Neuronal stem cell (in vitro differentiated cells): ENCODE results near the gene ZNF146. TPM values are rescaled to one million over a fixed set of nuclear protein-coding genes. Genes with fewer than 3 reads are reported as not detected.
A peak's percentile ranks its signal among the peaks of the same experiment; 100 is the strongest.
"Not testable (repeated sequence)": the region's sequence is repeated elsewhere in the genome, so short reads cannot be mapped to it uniquely, and the experiment has no call there.

ENCODE experiments used
- DNase-seq: peaks from one replicate; pipeline ENCODE4 v3.0.0-alpha.2; 2013; ENCODE audit warnings: low spot score
- H2AFZ ChIP-seq: one replicate; pipeline ENCODE4 v1.6.1; 2013; ENCODE audit warnings: mild to moderate bottlenecking, low read length, inconsistent platforms
- H2AK5ac ChIP-seq: 2 replicates; pipeline ENCODE4 v1.6.1; 2013; ENCODE audit warnings: low read depth, mild to moderate bottlenecking, inconsistent platforms, low read length, moderate library complexity, mixed read lengths
- H2BK120ac ChIP-seq: 2 replicates; pipeline ENCODE4 v1.6.1; 2013; ENCODE audit warnings: low read depth, mild to moderate bottlenecking, inconsistent platforms, low read length, moderate library complexity, mixed read lengths
- H2BK12ac ChIP-seq: one replicate; pipeline ENCODE4 v1.6.1; 2013; ENCODE audit warnings: low read length, inconsistent platforms
- H2BK15ac ChIP-seq: 2 replicates; pipeline ENCODE4 v1.6.1; 2013; ENCODE audit warnings: mild to moderate bottlenecking, low read length, inconsistent platforms, mixed read lengths
- H2BK5ac ChIP-seq: one replicate; pipeline ENCODE4 v1.6.1; 2013; ENCODE audit warnings: inconsistent platforms, mild to moderate bottlenecking, low read length, moderate library complexity
- H3K14ac ChIP-seq: one replicate; pipeline ENCODE4 v1.6.1; 2013; ENCODE audit warnings: low read length, inconsistent platforms
- H3K18ac ChIP-seq: 2 replicates; pipeline ENCODE4 v1.6.1; 2013; ENCODE audit warnings: low read length, inconsistent platforms
- H3K23ac ChIP-seq: 2 replicates; pipeline ENCODE4 v1.6.1; 2013; ENCODE audit warnings: low read depth, mild to moderate bottlenecking, mixed read lengths, low read length, inconsistent platforms; ENCODE audit not compliant: poor library complexity
- H3K27ac ChIP-seq: replicated peaks from 3 replicates; pipeline ENCODE4 v1.5.1; 2013; ENCODE audit warnings: low read length, inconsistent platforms
- H3K27me3 ChIP-seq, 3 experiments: 2 replicates each; pipeline ENCODE4 v1.6.1; 2013; ENCODE audit warnings: low read length in 3 of 3, mild to moderate bottlenecking in 2 of 3, inconsistent platforms in 1 of 3, low read depth in 1 of 3, mixed read lengths in 1 of 3, moderate library complexity in 1 of 3; ENCODE audit not compliant: control insufficient read depth in 3 of 3, insufficient read depth in 3 of 3
- H3K36me3 ChIP-seq, 2 donors: replicated peaks in 1 of 2; 2 replicates each; pipeline ENCODE4 v1.6.1; 2013; ENCODE audit warnings: low read length in 2 of 2; ENCODE audit not compliant: control insufficient read depth in 2 of 2, insufficient read depth in 2 of 2
- H3K4ac ChIP-seq: 2 replicates; pipeline ENCODE4 v1.6.1; 2013; ENCODE audit warnings: inconsistent platforms, mild to moderate bottlenecking, low read length, moderate library complexity
- H3K4me1 ChIP-seq, 2 donors: 1 replicate in 1 of 2; 2 replicates in 1 of 2; pipeline ENCODE4 v1.6.1; 2013; ENCODE audit warnings: low read length in 2 of 2, low read depth in 1 of 2; ENCODE audit not compliant: control insufficient read depth in 2 of 2, insufficient read depth in 1 of 2
- H3K4me2 ChIP-seq: one replicate; pipeline ENCODE4 v1.6.1; 2013; ENCODE audit warnings: mild to moderate bottlenecking, low read length, inconsistent platforms; ENCODE audit not compliant: insufficient read depth, poor library complexity, severe bottlenecking
- H3K4me3 ChIP-seq, 2 donors: 2 replicates each; pipeline ENCODE4 v1.5.1; 2013; ENCODE audit warnings: low read length in 2 of 2, mild to moderate bottlenecking in 2 of 2, inconsistent platforms in 1 of 2, moderate library complexity in 1 of 2
- H3K79me1 ChIP-seq: one replicate; pipeline ENCODE4 v1.6.1; 2013; ENCODE audit warnings: low read depth, mild to moderate bottlenecking, inconsistent platforms, low read length, moderate library complexity
- H3K9ac ChIP-seq: one replicate; pipeline ENCODE4 v1.6.1; 2013; ENCODE audit warnings: mild to moderate bottlenecking, low read depth, low read length, inconsistent platforms; ENCODE audit not compliant: poor library complexity
- H3K9me3 ChIP-seq, 2 donors: replicated peaks in 1 of 2; 2 replicates each; pipeline versions ENCODE3 to v1.6.1; 2013; ENCODE audit warnings: low read length in 2 of 2, mild to moderate bottlenecking in 2 of 2, inconsistent platforms in 1 of 2, low read depth in 1 of 2, mixed read lengths in 1 of 2, moderate library complexity in 1 of 2; ENCODE audit not compliant: control insufficient read depth in 2 of 2, insufficient read depth in 1 of 2
- H4K8ac ChIP-seq: one replicate; pipeline ENCODE4 v1.6.1; 2013; ENCODE audit warnings: low read depth, mild to moderate bottlenecking, inconsistent platforms, low read length, moderate library complexity
- H4K91ac ChIP-seq: one replicate; pipeline ENCODE4 v1.6.1; 2013; ENCODE audit warnings: low read length, low read depth, mild to moderate bottlenecking, inconsistent platforms; ENCODE audit not compliant: poor library complexity
- WGBS, 2 donors: extraction: QIAGEN DNeasy Blood & Tissue Kit; methylation state at CpG; one replicate each; pipeline ENCODE4 v1.1.7; 2013; ENCODE audit warnings: missing lambda C conversion rate in 2 of 2, mixed read lengths in 1 of 2; ENCODE audit not compliant: insufficient read length in 2 of 2, insufficient replicate concordance in 1 of 2; ENCODE audit errors: extremely low coverage in 2 of 2; 5-methylcytosine and 5-hydroxymethylcytosine counted together
- polyA plus RNA-seq, 2 experiments: library from polyadenylated mRNA; stranded (reverse); fragments of 200-250 nt; gene quantifications; one replicate each; pipeline ENCODE4 v1.2.3, GENCODE V29; 2013

Gene ZNF146
- 71.1 TPM for polyA plus RNA-seq (2013, experiment 1 of 2)
- 72.3 TPM for polyA plus RNA-seq (2013, experiment 2 of 2)

- Histone ChIP-seq H3K4me3 (peak within 1 kb of the TSS; percentile 80 to 92), H2BK5ac (peak within 1 kb of the TSS; percentile 98), H4K91ac (peak within 1 kb of the TSS; percentile 47), H2AFZ (peak within 1 kb of the TSS; percentile 94), H3K4ac (peak within 1 kb of the TSS; percentile 32), H4K8ac (peak within 1 kb of the TSS; percentile 88), H2AK5ac (peak within 1 kb of the TSS; percentile 9), H2BK15ac (peak within 1 kb of the TSS; percentile 66), H3K27me3 (no peaks in the 10 kb centered on the region), H3K27ac (peak within 1 kb of the TSS; percentile 81), H3K4me1 (peaks cover 5 to 6% of the 10 kb centered on the region in 2 donors), H3K36me3 (peaks cover 3 to 33% of the 10 kb centered on the region in 2 donors), H3K4me2 (peak within 1 kb of the TSS; percentile 79), H3K9me3 (peaks cover 0 to 33% of the 10 kb centered on the region in 2 donors), H3K18ac (peak within 1 kb of the TSS; percentile 99), H3K23ac (peak within 1 kb of the TSS; percentile 95), H3K79me1 (peaks cover 5% of the 10 kb centered on the region), H2BK12ac (peak within 1 kb of the TSS; percentile 94), H3K14ac (peak within 1 kb of the TSS; percentile 99), H2BK120ac (no peak within 1 kb of the TSS), H3K9ac (peak within 1 kb of the TSS; percentile 98)
- DNase-seq: peak; percentile 98
- WGBS, 2 donors: no CpG with 5 or more reads among the region's 73 CpGs
Measured at GRCh38 chr19:36214386-36215275, at the start of gene ZNF146, which contains the start of gene ZNF565. TSS of gene ZNF146 (plus strand) at chr19:36215106. CDS start at chr19:36236441, 21,335 bp downstream. TSS of gene ZNF565 (minus strand) at chr19:36214665. CDS start at chr19:36201985, 12,680 bp downstream.

- peak overlapping the region; percentile 36 for H3K27ac ChIP-seq
- H3K9ac ChIP-seq: no peak overlapping the region
- H3K4me2 ChIP-seq: no peak overlapping the region
- no peak overlapping the region for H2AK5ac ChIP-seq
- no peak overlapping the region for H3K18ac ChIP-seq
- no peak overlapping the region for H3K14ac ChIP-seq
- H3K36me3 ChIP-seq: no peaks in the 10 kb centered on the region
- no peak overlapping the region for H2BK5ac ChIP-seq
- H4K8ac ChIP-seq: no peak overlapping the region
- H3K9me3 ChIP-seq: no peaks in the 10 kb centered on the region
- H3K27me3 ChIP-seq: no peaks in the 10 kb centered on the region
- DNase-seq: no peak
- no CpG with 5 or more reads among the region's 9 CpGs for WGBS, 2 donors
- H2BK120ac ChIP-seq: no peak overlapping the region
- no peak overlapping the region for H2BK12ac ChIP-seq
- no peak overlapping the region for H3K4ac ChIP-seq
- no peak overlapping the region for H2BK15ac ChIP-seq
- no peak overlapping the region for H2AFZ ChIP-seq
- peaks cover 0 to 2% of the 10 kb centered on the region in 2 donors for H3K4me1 ChIP-seq
- no peak overlapping the region for H3K4me3 ChIP-seq
- no peaks in the 10 kb centered on the region for H3K79me1 ChIP-seq
- H3K23ac ChIP-seq: no peak overlapping the region
- no peak overlapping the region for H4K91ac ChIP-seq
Measured at GRCh38 chr19:36169084-36169760, 45.7 kb upstream of the ZNF146 start.

- H3K4me1 ChIP-seq: peaks cover 0 to 2% of the 10 kb centered on the region in 2 donors
- no CpG with 5 or more reads among the region's 5 CpGs for WGBS, 2 donors
- H3K4me3 ChIP-seq: no peak overlapping the region
- no peak overlapping the region for H2AK5ac ChIP-seq
- no peak overlapping the region for H4K8ac ChIP-seq
- H3K9ac ChIP-seq: no peak overlapping the region
- no peak overlapping the region for H2BK15ac ChIP-seq
- no peaks in the 10 kb centered on the region for H3K79me1 ChIP-seq
- H2AFZ ChIP-seq: no peak overlapping the region
- no peak overlapping the region for H3K4ac ChIP-seq
- H2BK120ac ChIP-seq: no peak overlapping the region
- no peaks in the 10 kb centered on the region for H3K9me3 ChIP-seq
- no peak overlapping the region for H3K18ac ChIP-seq
- DNase-seq: no peak
- no peak overlapping the region for H2BK5ac ChIP-seq
- H3K14ac ChIP-seq: no peak overlapping the region
- H3K27me3 ChIP-seq: no peaks in the 10 kb centered on the region
- H3K36me3 ChIP-seq: no peaks in the 10 kb centered on the region
- H3K27ac ChIP-seq: no peak overlapping the region
- H2BK12ac ChIP-seq: no peak overlapping the region
- H3K23ac ChIP-seq: no peak overlapping the region
- no peak overlapping the region for H4K91ac ChIP-seq
- no peak overlapping the region for H3K4me2 ChIP-seq
Measured at GRCh38 chr19:36172852-36173251, 42.1 kb upstream of the ZNF146 start.

GRCh38 chr19:36173846-36174245 lies 41.1 kb upstream of the ZNF146 start:
- H3K36me3 ChIP-seq, H4K91ac ChIP-seq, H4K8ac ChIP-seq, H3K4me1 ChIP-seq, H3K9me3 ChIP-seq, H3K14ac ChIP-seq, H2BK120ac ChIP-seq, DNase-seq, H2BK12ac ChIP-seq, H3K4me3 ChIP-seq, H3K23ac ChIP-seq, H3K18ac ChIP-seq, H3K27me3 ChIP-seq, H3K9ac ChIP-seq, H3K4ac ChIP-seq, H3K79me1 ChIP-seq, H2AK5ac ChIP-seq, H2BK15ac ChIP-seq, H3K27ac ChIP-seq, H2AFZ ChIP-seq, H2BK5ac ChIP-seq, H3K4me2 ChIP-seq: not testable (repeated sequence)
- no CpG with 5 or more reads among the region's 8 CpGs for WGBS, 2 donors
